ENCODE measurements around the gene PGC. TPM values are rescaled to one million over a fixed set of nuclear protein-coding genes. Genes with fewer than 3 reads are reported as not detected.
A peak's percentile ranks its signal among the peaks of the same experiment; 100 is the strongest.

PGC gene
- total RNA-seq, 1 donor from 2014 or later = not detected

DNA sequence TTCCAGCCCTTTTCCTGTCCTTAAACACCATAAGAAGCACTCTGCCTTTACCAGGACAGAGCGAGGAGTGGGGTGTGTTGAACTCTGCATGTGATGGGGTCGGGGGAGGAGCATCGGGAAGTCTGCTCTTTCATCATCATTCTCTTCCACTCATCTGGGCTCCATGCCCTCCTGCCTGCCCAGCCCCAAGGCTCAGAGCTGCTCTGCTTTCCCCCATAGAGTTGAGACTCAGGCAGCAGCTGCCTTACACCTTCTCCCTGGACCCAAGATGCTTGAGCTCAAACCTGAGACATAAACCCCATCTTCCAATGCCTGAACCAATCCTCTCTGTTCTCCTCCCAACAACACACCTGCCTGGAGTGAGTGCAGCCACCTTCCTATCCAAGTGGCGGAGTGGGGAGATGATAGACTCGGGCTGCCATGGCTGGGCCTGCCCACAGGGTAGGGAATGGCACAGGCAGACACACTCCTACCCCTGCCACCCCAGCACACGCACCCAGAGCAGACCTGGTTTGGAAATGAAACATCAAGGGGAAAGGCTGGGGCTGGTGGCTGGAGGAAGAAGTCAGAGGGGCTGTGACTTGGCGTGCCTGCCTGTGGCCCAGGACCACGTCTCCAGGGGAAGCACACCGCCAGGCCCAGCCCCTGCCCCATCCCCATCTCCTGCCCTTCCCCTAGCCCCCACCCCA lies 40.2 kb downstream of the PGC start:
- no peaks in the 10 kb centered on the region for H3K27me3 ChIP-seq (ENCODE audit: control insufficient read depth, insufficient read depth, low read length)
- H3K4me3 ChIP-seq (ENCODE audit: low read depth, low read length) = no peak overlapping the region
- TF ChIP-seq, protein P1, sequence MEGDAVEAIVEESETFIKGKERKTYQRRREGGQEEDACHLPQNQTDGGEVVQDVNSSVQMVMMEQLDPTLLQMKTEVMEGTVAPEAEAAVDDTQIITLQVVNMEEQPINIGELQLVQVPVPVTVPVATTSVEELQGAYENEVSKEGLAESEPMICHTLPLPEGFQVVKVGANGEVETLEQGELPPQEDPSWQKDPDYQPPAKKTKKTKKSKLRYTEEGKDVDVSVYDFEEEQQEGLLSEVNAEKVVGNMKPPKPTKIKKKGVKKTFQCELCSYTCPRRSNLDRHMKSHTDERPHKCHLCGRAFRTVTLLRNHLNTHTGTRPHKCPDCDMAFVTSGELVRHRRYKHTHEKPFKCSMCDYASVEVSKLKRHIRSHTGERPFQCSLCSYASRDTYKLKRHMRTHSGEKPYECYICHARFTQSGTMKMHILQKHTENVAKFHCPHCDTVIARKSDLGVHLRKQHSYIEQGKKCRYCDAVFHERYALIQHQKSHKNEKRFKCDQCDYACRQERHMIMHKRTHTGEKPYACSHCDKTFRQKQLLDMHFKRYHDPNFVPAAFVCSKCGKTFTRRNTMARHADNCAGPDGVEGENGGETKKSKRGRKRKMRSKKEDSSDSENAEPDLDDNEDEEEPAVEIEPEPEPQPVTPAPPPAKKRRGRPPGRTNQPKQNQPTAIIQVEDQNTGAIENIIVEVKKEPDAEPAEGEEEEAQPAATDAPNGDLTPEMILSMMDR (IDR thresholded peaks at IDR 0.05; ENCODE audit: insufficient read depth, low read length, poor library complexity, severe bottlenecking) = no peak
- H3K36me3 ChIP-seq (ENCODE audit: control insufficient read depth, insufficient read depth, low read length) = no peaks in the 10 kb centered on the region
- DNase-seq (ENCODE audit: low read depth) = no peak

DNA sequence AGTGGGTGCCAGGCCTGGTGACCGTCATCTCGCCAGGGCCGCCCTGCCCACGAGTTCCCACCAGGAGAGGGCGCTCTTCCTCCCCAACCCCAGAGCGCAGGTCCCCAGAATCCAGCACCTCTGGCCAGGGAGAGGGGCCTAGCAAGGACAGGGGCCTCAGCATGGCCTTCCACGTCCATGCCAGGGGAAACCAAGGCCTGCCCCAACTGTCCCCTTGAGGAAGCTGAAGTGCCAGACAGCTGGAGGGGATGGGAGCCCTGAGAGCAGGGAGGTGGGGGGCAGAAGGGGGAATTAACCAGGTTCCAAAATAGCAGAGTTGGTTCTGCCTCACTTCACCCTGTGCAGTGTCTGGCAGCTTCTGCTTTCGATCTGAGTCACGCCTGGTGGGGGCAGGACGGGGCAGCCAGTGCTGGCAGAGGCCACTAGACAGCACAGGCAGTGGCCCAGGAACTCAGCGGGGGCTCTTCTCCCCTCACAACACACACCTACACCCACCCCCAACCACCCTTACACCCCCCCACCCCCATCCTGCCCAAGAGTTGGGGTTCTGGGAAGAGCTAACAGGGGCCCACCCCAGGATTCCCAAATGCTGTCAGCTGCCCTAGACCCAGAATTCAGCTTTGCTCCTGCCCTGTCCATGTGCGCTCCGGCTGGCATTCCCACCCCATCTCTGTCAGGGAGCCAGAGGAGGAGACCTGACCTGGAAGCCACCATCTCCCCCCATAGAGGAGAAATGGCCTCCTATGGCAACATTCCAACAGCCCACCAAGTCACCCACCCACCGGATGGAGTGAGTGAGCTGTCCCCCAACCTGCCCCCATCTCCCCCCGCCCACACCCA lies 41.0 kb downstream of the PGC start:
- no peaks in the 10 kb centered on the region for H3K36me3 ChIP-seq (ENCODE audit: control insufficient read depth, insufficient read depth, low read length)
- no peak overlapping the region for H3K4me3 ChIP-seq (ENCODE audit: low read depth, low read length)
- DNase-seq (ENCODE audit: low read depth) = no peak
- no peaks in the 10 kb centered on the region for H3K27me3 ChIP-seq (ENCODE audit: control insufficient read depth, insufficient read depth, low read length)
- TF ChIP-seq, protein P1 (IDR thresholded peaks at IDR 0.05; ENCODE audit: insufficient read depth, low read length, poor library complexity, severe bottlenecking) = peak; percentile 74

DNA sequence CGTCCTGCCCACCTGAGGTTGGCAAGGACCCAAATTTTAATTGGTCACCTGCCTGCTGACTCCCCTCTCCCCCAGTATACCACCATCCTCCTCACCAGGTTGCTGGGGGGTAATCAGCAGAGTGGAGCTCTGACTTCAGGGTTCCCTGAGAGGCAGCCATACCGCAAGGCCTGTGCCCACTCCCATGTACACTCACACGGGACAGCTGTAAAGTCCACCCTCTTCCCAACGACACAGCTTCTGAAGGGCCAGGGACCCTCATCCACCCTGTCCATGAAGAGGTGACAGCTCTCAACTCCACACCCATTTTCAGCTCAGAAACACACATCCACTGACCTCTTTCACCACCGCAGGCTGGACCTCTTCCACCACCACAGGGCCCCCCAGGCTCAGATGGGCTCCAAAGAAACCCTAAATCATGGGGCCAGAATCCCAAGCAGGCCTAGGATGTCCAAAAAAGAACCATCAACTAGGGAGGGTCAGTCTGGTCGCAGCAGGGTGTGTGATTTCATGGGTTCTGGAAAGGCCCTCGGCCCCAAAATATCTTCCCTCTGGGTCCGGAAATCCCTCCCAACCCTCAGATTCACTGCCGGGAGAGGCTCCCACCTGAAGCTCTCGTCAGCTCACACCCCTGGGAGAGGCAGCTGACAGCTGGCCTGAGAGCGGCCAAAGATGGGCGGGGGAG lies 41.7 kb downstream of the PGC start:
- Histone ChIP-seq H3K36me3 (ENCODE audit: control insufficient read depth, insufficient read depth, low read length) (no peaks in the 10 kb centered on the region), H3K4me3 (ENCODE audit: low read depth, low read length) (no peak overlapping the region), H3K27me3 (ENCODE audit: control insufficient read depth, insufficient read depth, low read length) (no peaks in the 10 kb centered on the region)
- DNase-seq (ENCODE audit: low read depth) = no peak
- TF ChIP-seq, protein P1 (IDR thresholded peaks at IDR 0.05; ENCODE audit: insufficient read depth, low read length, poor library complexity, severe bottlenecking) = no peak

GRCh38 chr6:41704656-41705310 lies 42.4 kb downstream of the PGC start:
- TF ChIP-seq, protein P1 (IDR thresholded peaks at IDR 0.05; ENCODE audit: insufficient read depth, low read length, poor library complexity, severe bottlenecking) = no peak
- no peaks in the 10 kb centered on the region for H3K36me3 ChIP-seq (ENCODE audit: control insufficient read depth, insufficient read depth, low read length)
- H3K27me3 ChIP-seq (ENCODE audit: control insufficient read depth, insufficient read depth, low read length) = no peaks in the 10 kb centered on the region
- DNase-seq (ENCODE audit: low read depth) = no peak
- H3K4me3 ChIP-seq (ENCODE audit: low read depth, low read length) = no peak overlapping the region

DNA sequence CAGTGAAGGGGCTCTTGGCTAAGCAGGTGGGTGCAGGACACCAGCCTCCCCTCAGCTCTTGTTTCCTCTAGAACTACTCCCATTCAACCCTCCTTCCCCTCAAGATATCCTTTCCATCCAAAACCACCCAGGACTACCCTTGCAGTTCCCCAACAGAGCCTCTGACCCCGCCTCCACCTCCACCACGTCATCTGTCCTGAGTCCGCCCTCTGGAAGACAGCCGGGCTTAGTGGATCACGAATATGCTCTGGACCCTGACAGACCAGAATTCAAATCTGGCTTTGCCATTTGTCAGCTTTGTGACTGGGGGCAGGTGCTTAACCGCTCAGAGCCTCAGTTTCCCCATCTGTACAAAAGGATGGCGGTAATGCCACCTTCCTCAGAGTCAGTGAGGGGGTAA lies 43.2 kb downstream of the PGC start:
- Histone ChIP-seq H3K27me3 (ENCODE audit: control insufficient read depth, insufficient read depth, low read length) (no peaks in the 10 kb centered on the region), H3K36me3 (ENCODE audit: control insufficient read depth, insufficient read depth, low read length) (no peaks in the 10 kb centered on the region), H3K4me3 (ENCODE audit: low read depth, low read length) (no peak overlapping the region)
- DNase-seq (ENCODE audit: low read depth) = no peak
- TF ChIP-seq, protein P1 (IDR thresholded peaks at IDR 0.05; ENCODE audit: insufficient read depth, low read length, poor library complexity, severe bottlenecking) = no peak

Data from kidney epithelial cell (primary cell).